ENCODE measurements around the gene KLHL29. TPM values are rescaled to one million over a fixed set of nuclear protein-coding genes. Genes with fewer than 3 reads are reported as not detected.

Gene KLHL29
- total and polyA plus RNA-seq, 2 experiments from 2014 or later = 1.5 to 6.5 TPM

DNA sequence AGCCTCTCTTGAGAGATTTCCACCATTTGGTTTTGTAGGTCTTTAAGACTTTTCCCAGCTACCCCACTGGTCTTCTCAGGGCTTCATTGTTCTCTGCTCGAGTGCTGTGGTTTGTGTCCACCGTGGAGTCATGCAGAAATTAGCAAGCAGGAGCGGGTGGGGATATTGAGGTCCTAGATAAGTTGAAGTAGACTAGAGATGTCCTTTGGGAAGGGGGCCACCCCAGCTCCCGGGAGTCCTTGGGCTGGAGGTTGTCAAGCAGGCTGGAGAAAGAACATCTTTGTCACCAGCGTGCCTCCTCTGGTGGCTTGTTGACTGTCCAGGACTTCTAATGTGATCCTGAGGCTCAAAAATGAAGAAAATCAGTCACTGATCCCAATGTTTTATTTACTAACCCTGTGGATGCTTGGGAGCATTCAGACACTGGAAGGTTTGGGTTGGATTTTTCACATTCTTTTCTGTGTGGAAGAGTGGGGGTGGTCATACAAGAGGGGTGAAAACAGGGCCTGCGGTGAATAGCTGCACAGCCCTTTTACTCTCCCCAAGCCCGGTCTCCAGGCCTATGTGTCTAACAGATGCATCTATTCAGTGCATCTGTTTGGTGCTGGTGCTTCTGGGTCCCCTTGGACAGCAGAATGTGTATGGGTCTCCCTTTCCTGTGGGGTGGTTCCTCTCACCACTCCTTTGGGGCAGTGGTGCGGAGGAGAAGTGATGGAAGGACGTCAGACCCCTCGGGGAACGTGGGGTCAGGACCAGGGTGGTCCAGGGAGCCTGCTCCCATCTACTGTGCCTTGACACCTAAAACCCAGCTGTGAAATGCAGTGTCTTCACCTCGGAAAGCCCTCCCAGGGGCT lies 208.1 kb downstream of the KLHL29 start (continued):
- TF ChIP-seq, protein P1, sequence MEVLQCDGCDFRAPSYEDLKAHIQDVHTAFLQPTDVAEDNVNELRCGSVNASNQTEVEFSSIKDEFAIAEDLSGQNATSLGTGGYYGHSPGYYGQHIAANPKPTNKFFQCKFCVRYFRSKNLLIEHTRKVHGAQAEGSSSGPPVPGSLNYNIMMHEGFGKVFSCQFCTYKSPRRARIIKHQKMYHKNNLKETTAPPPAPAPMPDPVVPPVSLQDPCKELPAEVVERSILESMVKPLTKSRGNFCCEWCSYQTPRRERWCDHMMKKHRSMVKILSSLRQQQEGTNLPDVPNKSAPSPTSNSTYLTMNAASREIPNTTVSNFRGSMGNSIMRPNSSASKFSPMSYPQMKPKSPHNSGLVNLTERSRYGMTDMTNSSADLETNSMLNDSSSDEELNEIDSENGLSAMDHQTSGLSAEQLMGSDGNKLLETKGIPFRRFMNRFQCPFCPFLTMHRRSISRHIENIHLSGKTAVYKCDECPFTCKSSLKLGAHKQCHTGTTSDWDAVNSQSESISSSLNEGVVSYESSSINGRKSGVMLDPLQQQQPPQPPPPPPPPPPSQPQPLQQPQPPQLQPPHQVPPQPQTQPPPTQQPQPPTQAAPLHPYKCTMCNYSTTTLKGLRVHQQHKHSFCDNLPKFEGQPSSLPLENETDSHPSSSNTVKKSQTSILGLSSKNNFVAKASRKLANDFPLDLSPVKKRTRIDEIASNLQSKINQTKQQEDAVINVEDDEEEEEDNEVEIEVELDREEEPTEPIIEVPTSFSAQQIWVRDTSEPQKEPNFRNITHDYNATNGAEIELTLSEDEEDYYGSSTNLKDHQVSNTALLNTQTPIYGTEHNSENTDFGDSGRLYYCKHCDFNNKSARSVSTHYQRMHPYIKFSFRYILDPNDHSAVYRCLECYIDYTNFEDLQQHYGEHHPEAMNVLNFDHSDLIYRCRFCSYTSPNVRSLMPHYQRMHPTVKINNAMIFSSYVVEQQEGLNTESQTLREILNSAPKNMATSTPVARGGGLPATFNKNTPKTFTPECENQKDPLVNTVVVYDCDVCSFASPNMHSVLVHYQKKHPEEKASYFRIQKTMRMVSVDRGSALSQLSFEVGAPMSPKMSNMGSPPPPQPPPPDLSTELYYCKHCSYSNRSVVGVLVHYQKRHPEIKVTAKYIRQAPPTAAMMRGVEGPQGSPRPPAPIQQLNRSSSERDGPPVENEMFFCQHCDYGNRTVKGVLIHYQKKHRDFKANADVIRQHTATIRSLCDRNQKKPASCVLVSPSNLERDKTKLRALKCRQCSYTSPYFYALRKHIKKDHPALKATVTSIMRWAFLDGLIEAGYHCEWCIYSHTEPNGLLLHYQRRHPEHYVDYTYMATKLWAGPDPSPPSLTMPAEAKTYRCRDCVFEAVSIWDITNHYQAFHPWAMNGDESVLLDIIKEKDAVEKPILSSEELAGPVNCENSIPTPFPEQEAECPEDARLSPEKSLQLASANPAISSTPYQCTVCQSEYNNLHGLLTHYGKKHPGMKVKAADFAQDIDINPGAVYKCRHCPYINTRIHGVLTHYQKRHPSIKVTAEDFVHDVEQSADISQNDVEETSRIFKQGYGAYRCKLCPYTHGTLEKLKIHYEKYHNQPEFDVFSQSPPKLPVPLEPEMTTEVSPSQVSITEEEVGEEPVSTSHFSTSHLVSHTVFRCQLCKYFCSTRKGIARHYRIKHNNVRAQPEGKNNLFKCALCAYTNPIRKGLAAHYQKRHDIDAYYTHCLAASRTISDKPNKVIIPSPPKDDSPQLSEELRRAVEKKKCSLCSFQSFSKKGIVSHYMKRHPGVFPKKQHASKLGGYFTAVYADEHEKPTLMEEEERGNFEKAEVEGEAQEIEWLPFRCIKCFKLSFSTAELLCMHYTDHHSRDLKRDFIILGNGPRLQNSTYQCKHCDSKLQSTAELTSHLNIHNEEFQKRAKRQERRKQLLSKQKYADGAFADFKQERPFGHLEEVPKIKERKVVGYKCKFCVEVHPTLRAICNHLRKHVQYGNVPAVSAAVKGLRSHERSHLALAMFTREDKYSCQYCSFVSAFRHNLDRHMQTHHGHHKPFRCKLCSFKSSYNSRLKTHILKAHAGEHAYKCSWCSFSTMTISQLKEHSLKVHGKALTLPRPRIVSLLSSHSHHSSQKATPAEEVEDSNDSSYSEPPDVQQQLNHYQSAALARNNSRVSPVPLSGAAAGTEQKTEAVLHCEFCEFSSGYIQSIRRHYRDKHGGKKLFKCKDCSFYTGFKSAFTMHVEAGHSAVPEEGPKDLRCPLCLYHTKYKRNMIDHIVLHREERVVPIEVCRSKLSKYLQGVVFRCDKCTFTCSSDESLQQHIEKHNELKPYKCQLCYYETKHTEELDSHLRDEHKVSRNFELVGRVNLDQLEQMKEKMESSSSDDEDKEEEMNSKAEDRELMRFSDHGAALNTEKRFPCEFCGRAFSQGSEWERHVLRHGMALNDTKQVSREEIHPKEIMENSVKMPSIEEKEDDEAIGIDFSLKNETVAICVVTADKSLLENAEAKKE (CRISPR knock-in tag; IDR thresholded peaks at IDR 0.05) = no peak
- TF ChIP-seq, protein P2, sequence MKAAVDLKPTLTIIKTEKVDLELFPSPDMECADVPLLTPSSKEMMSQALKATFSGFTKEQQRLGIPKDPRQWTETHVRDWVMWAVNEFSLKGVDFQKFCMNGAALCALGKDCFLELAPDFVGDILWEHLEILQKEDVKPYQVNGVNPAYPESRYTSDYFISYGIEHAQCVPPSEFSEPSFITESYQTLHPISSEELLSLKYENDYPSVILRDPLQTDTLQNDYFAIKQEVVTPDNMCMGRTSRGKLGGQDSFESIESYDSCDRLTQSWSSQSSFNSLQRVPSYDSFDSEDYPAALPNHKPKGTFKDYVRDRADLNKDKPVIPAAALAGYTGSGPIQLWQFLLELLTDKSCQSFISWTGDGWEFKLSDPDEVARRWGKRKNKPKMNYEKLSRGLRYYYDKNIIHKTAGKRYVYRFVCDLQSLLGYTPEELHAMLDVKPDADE (IDR thresholded peaks at IDR 0.05) = no peak
- TF ChIP-seq JUNB (IDR thresholded peaks at IDR 0.05; ENCODE audit: unreplicated experiment) (no peak), ZNF331 (CRISPR knock-in tag; IDR thresholded peaks at IDR 0.05; ENCODE audit: low read depth) (no peak), EZH2phosphoT487 (IDR thresholded peaks at IDR 0.05; ENCODE audit: unreplicated experiment) (no peak)
- TF ChIP-seq, protein P3, sequence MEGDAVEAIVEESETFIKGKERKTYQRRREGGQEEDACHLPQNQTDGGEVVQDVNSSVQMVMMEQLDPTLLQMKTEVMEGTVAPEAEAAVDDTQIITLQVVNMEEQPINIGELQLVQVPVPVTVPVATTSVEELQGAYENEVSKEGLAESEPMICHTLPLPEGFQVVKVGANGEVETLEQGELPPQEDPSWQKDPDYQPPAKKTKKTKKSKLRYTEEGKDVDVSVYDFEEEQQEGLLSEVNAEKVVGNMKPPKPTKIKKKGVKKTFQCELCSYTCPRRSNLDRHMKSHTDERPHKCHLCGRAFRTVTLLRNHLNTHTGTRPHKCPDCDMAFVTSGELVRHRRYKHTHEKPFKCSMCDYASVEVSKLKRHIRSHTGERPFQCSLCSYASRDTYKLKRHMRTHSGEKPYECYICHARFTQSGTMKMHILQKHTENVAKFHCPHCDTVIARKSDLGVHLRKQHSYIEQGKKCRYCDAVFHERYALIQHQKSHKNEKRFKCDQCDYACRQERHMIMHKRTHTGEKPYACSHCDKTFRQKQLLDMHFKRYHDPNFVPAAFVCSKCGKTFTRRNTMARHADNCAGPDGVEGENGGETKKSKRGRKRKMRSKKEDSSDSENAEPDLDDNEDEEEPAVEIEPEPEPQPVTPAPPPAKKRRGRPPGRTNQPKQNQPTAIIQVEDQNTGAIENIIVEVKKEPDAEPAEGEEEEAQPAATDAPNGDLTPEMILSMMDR (conservative IDR thresholded peaks at IDR 0.05; ENCODE audit: low read depth in 2 of 2) = no peak
